ENCODE measurements around the gene ZRANB1.

DNA sequence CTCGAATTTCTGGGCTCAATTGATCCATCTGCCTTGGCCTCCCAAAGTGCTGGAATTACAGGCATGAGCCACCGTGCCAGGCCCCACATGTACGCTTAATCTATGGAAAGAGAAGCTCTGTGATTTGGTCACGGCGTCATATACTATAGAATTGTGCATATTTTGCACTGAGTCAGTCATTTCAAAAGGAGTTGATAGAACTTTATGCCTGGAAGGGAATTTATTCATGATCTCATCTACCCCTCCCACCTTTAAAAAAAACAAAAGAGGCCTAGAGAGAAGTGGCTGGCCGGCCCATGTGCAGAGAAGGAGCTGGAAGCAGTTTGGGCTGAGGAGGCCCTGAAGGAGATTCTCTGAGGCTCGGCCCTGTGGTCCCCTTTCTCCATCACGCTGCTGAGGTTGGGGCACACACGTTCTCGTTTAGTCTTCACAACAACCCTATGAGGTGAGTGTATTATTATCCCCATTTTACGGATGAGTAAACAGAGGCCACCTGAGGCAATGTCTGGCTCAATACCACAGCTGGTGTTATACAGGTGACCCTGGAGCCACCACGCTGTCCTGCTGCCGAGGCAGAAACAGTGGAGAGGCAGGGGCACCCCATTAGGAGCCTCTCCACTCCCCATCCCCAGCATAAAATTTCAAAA, 47.2 kb upstream of the ZRANB1 start:
- TF ChIP-seq, protein P1, sequence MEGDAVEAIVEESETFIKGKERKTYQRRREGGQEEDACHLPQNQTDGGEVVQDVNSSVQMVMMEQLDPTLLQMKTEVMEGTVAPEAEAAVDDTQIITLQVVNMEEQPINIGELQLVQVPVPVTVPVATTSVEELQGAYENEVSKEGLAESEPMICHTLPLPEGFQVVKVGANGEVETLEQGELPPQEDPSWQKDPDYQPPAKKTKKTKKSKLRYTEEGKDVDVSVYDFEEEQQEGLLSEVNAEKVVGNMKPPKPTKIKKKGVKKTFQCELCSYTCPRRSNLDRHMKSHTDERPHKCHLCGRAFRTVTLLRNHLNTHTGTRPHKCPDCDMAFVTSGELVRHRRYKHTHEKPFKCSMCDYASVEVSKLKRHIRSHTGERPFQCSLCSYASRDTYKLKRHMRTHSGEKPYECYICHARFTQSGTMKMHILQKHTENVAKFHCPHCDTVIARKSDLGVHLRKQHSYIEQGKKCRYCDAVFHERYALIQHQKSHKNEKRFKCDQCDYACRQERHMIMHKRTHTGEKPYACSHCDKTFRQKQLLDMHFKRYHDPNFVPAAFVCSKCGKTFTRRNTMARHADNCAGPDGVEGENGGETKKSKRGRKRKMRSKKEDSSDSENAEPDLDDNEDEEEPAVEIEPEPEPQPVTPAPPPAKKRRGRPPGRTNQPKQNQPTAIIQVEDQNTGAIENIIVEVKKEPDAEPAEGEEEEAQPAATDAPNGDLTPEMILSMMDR (IDR thresholded peaks at IDR 0.05; ENCODE audit: low read length): no peak
- no peak for TF ChIP-seq EZH2 (IDR thresholded peaks at IDR 0.05; ENCODE audit: borderline replicate concordance, low read length)

Measured in OCI-LY1 (cell line).